ENCODE results near the gene NYNRIN.

The NYNRIN gene

DNA sequence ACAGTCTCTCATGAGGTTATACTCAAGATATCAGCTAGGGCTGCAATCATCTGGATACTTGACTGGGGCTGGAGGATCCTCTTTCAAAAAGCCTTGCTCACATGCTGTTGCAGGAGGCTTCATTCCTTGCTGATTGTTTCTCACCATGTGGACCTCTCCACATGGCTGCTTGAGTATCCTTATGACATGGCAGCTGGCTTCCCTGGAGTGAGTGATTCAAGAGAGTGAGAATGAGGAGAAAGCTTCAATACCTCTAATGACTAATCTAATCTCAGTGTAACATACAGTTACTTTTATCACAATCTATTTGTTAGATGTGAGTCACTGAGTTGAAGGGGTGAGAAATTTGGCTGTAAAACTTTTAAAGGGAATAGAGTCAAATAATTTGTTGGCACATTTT is 58.2 kb downstream of the NYNRIN start:
- no peak for DNase-seq (ENCODE audit: low read depth)

DNA sequence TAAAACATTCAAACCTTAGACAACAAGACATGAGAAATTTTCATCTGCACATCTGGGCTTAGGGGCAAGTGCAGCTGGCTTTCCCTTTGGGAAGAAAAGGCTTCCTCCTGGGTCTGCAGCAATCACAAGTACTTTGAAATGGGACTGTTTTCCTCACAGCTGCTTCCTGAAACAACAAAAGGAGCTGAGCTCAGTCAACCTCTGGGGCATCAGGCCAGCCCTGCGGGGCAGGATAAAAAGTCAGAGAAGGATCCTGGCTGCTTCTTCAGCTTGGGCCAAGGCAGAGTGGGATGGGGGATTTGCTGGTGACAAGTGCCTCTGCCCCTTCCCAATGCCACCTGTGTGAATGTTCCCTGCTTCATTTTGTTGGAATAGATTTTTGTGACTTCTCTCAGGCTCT is 59.9 kb downstream of the NYNRIN start:
- DNase-seq (ENCODE audit: low read depth): no peak

DNA sequence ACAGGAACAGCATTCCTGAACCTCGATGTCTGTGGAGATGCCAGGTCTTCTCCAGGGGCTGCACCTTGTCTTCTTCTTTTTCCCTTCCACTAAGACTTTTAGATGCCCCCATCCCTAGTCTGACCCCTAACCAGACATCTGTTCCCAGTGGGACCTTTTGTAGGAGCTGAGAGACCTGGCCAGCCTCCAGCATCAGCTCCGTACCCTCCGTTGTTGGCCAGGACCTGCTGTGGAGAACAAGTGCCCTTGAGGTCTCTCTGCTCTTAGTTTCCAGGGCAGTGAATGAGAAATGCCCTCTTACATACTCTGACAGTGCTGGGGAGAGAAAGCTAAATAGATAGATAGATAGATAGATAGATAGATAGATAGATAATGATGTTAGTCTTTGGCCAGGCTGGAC is 60.5 kb downstream of the NYNRIN start:
- no peak for DNase-seq (ENCODE audit: low read depth)

DNA sequence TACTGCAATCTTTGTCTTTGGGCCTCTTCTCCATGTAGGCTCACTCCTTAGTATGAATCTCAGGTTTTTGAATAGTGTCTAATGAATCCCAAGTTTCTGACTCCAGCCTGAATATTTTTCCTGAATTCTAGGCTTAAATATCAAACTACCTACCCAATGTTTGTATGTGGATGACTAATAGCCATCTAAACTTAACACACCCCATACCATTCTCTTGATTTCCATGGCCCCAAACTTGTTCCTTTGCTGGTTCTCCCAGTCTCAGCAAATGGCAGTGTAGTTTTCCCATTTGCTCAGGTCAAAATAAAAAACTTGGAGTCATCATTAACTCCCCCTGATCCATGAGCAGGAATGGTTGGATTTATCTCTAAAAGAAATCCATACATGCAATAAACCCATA is 62.5 kb downstream of the NYNRIN start:
- DNase-seq (ENCODE audit: low read depth): no peak

DNA sequence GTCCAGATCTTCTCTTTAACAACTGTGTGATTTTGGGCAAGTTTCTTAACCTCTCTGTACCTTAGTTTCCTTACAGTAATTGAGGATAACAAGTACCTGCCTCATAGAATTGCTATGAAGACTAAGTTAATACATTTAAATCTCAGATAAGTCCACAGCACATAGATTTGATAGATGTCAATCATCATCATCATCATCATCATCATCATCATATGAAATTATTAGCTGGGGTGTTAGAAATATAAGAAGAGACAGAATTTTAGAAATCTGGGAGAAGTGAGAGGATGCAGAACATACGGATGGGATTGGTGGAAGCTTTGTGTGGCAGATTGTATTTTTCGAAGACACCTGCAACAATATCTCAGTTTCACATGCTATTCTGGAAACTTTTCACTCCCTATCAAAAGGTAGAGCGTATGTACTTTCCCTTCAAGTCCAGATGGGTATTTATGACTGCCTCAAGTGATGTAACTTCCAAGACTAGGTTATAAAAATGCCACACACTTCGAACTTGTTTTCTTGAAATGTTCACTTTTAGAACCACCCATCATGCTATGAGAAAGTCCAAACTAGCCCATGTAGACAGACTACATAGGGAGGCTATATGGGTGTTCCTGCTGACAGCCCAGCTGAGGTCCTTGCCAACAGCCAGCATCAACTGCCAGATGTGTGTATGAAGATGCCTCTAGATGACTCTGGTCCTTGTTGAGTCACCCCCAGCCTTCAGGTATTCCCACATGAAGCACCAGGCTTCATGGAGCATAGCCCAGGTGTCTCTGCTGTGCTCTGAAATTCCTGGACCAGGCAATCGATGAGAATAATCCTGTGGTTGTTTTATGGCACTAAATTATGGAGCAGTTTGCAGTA is 64.4 kb downstream of the NYNRIN start:
- no peak for DNase-seq (ENCODE audit: low read depth)

DNA sequence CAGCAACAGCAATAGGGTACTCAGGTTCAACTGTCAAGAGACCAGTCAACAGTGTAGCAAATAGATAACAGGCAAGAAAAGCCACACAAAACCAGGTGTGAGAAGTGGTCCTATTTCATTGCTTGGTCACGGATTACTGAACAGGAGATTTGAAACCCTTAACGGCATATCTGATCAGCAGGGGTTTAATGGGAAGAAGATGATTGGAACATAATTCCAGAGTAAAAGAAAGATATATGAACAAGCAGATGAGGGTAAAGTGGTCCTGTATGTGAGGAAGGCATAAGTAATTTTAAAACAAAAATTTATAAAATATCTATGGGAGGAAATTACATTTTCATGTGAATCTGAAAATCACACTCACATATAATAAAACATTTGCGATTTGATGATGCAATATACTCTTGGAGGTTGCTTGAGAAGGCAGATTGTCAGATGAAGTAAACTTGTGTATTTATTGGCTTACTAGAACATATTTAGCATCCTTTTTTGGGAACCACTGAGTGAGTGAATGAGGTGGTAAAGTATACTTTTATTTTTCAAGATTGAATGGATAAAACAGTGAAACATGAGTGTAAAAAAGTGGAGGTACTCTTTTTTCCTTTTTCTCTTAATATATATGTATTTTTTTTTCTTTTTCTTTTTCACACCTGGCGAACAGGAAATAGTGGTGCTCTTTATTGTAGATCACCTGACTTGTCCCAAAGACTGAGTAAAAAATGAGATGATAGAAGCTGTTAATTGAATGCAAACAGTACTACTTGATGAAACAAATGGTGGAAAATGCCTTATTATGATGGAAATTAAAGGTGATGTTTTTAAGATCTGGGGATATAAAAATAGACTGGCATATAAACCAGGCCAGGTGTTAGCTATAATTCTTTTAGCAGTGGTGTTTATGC is 65.3 kb downstream of the NYNRIN start:
- DNase-seq (ENCODE audit: low read depth): no peak

DNA sequence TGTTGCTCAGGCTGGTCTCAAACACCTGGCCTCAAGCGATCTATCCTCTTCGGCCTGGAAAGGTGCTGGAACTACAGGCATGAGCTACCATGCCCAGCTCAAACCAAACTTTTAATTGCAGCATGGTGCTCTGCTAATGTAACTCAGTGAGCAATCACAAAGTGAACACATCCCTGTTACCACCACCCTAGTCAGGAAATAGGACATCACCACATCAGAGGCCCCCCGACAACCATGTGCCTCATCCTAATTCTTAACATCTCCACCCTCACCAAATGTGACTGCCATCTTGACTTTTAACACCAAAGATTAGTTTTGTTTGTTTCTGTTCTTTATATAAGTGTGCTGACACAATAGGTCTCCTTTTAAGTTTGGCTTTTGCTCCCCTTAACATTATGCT is 66.6 kb downstream of the NYNRIN start:
- no peak for DNase-seq (ENCODE audit: low read depth)

DNA sequence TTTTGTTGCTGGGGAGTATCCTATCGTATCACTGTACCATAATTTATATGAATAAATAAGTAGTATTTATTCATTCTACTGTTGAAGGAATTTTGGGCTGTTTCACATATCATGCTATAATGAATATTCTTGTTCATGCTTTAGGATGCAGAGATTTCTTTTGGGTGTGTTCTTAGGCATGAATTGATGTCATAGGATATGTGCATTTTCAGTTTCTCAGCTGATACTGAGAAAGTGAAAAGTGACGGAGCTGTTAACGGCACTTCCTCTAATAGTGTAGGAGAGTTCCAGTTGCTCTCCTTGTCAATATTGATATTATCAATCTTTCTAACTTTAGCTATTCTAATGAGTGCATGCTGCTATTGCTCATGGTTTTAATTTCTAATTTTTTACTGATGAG is 67.0 kb downstream of the NYNRIN start:
- DNase-seq (ENCODE audit: low read depth): no peak
